ENCODE measurements around the gene CCDC185. TPM values are rescaled to one million over a fixed set of nuclear protein-coding genes. Genes with fewer than 3 reads are reported as not detected.

Gene CCDC185
- total RNA-seq, 2 donors from 2014 or later: not detected

GRCh38 chr1:223353939-223354338 lies 39.3 kb upstream of the CCDC185 start:
- Histone ChIP-seq H3K36me3 (no peaks in the 10 kb centered on the region), H3K4me1 (ENCODE audit: control insufficient read depth in 1 of 2, low read depth in 2 of 2) (no peaks in the 10 kb centered on the region), H3K27me3 (replicated peaks; ENCODE audit: insufficient read depth) (no peaks in the 10 kb centered on the region), H3K27ac (no peak overlapping the region), H3K4me3 (no peak overlapping the region), H3K9me3 (no peaks in the 10 kb centered on the region)
- ATAC-seq (ENCODE audit: insufficient number of reproducible peaks, low FRiP score, low read depth) (no peak), DNase-seq (ENCODE audit: low spot score) (no peak)
- TF ChIP-seq CTCF (IDR thresholded peaks at IDR 0.05): no peak

DNA sequence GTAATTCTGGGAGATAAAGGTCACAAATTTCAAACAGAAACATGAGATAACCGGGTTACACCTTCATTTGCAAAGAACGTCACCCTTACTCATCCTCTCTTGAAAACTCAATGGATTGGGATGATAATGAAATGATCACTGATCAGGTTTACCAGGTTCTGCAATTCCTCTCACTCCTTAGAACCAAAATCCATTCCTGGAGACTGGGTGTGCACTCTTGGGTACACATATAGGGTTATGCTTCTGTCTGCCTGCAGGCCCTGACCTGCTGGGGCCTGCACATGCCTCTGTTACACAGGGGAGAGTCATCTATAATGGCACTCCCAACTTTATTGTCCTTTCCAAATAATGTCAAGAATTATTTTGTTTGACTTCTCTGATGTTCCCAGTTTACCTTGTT lies 37.5 kb upstream of the CCDC185 start:
- no peak overlapping the region for H3K4me3 ChIP-seq
- DNase-seq (ENCODE audit: low spot score) (no peak), ATAC-seq (ENCODE audit: insufficient number of reproducible peaks, low FRiP score, low read depth) (no peak)
- no peaks in the 10 kb centered on the region for H3K4me1 ChIP-seq (ENCODE audit: control insufficient read depth in 1 of 2, low read depth in 2 of 2)
- no peaks in the 10 kb centered on the region for H3K9me3 ChIP-seq
- no peak for TF ChIP-seq CTCF (IDR thresholded peaks at IDR 0.05)
- H3K36me3 ChIP-seq: no peaks in the 10 kb centered on the region
- H3K27me3 ChIP-seq (replicated peaks; ENCODE audit: insufficient read depth): no peaks in the 10 kb centered on the region
- H3K27ac ChIP-seq: no peak overlapping the region

- H3K4me3 ChIP-seq: no peak overlapping the region
- H3K9me3 ChIP-seq: no peaks in the 10 kb centered on the region
- no peak overlapping the region for H3K27ac ChIP-seq
- peaks cover 7 to 9% of the 10 kb centered on the region in 2 donors for H3K4me1 ChIP-seq (ENCODE audit: control insufficient read depth in 1 of 2, low read depth in 2 of 2)
- H3K27me3 ChIP-seq (replicated peaks; ENCODE audit: insufficient read depth): no peaks in the 10 kb centered on the region
- TF ChIP-seq CTCF (IDR thresholded peaks at IDR 0.05): no peak
- ATAC-seq (ENCODE audit: insufficient number of reproducible peaks, low FRiP score, low read depth): no peak
- DNase-seq (ENCODE audit: low spot score): no peak
- no peaks in the 10 kb centered on the region for H3K36me3 ChIP-seq
These were observed 34.4 kb upstream of the CCDC185 start for GRCh38 chr1:223358826-223359225.

- no peak for DNase-seq (ENCODE audit: low spot score)
- Histone ChIP-seq H3K27me3 (replicated peaks; ENCODE audit: insufficient read depth) (no peaks in the 10 kb centered on the region), H3K4me3 (peak overlapping the region; percentile 73), H3K9me3 (no peaks in the 10 kb centered on the region), H3K4me1 (ENCODE audit: control insufficient read depth in 1 of 2, low read depth in 2 of 2) (peaks cover 13 to 18% of the 10 kb centered on the region in 2 donors), H3K36me3 (no peaks in the 10 kb centered on the region), H3K27ac (no peak overlapping the region)
- no peak for TF ChIP-seq CTCF (IDR thresholded peaks at IDR 0.05)
- no peak for ATAC-seq (ENCODE audit: insufficient number of reproducible peaks, low FRiP score, low read depth)
These were observed 30.0 kb upstream of the CCDC185 start for GRCh38 chr1:223363057-223363855.

DNA sequence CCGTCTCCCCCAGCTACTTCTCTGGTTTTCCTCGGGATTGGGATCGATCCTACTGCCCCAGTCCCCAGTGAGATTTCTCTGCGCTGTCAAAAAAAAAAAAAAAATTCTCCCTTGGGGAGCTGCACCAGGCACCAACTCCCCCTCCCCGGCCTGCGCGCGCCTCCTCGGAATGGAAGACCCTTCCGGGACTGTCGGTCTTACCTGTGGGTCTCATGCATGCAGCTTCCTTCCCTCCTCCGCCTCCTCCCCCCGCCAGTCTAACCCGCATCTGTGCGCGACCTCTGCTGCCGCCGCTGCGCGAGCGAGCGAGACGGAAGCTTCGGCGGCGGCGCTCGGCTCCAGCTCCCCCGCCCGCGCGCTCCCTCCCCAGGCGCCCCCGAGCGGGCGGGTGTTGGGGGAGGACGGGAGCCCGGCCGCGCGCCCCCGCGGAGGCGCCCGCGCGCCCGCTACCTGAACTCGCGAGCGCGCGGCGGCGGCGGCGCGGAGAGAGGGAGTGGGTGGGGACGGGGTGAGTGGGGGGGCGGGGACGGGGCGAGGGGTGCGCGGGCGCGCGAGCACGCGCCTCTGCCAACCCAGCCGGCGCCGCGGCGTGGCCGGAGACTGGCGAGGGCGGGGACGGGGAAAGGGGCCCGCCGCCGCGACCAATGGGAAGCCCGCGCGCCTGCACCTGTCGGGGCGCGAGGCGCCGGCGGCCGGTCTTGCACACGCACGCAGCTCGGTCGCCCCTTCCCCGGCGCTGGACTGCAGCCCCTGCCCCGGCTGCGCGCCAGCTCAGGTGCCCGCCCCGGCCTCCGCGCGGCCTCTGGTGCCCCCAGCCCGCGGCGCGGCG lies 29.1 kb upstream of the CCDC185 start, which contains the start of gene SUSD4:
Gene SUSD4, minus strand, starts transcription at position 321 of the 829 bp plus-strand sequence. CDS start 751 bp downstream, outside the sequence.
- no peaks in the 10 kb centered on the region for H3K9me3 ChIP-seq
- ATAC-seq (ENCODE audit: insufficient number of reproducible peaks, low FRiP score, low read depth) (no peak), DNase-seq (ENCODE audit: low spot score) (no peak)
- H3K27ac ChIP-seq: no peak within 1 kb of the TSS
- no peaks in the 10 kb centered on the region for H3K27me3 ChIP-seq (replicated peaks; ENCODE audit: insufficient read depth)
- no peak for TF ChIP-seq CTCF (IDR thresholded peaks at IDR 0.05)
- peak within 1 kb of the TSS; percentile 73 for H3K4me3 ChIP-seq
- peaks cover 13 to 18% of the 10 kb centered on the region in 2 donors for H3K4me1 ChIP-seq (ENCODE audit: control insufficient read depth in 1 of 2, low read depth in 2 of 2)
- H3K36me3 ChIP-seq: no peaks in the 10 kb centered on the region

All from thoracic aorta (tissue), 2 donors.